Naive thymus-derived CD4-positive, alpha-beta T cell (primary cell): ENCODE data around the gene TNFRSF1B. TPM values are rescaled to one million over a fixed set of nuclear protein-coding genes. Genes with fewer than 3 reads are reported as not detected.

Experiments used
- ATAC-seq: fragments of 150-1000 bp; cut with Tn5 transposase; 2 replicates; pipeline ENCODE4 v1.10.0; 2021; ENCODE audit warnings: mild to moderate bottlenecking, moderate library complexity
- CTCF ChIA-PET: fragments of 350-600 bp; sonication (Branson Sonifier 250); formaldehyde crosslinking; loops from one replicate; lab custom pipeline; 2021; ENCODE audit warnings: antibody characterized with exemption; lab: Charles Lee
- POLR2A ChIA-PET: fragments of 350-600 bp; sonication (Branson Sonifier 250); formaldehyde crosslinking; loops from one replicate; lab custom pipeline; 2021; ENCODE audit warnings: antibody characterized with exemption, inconsistent platforms; lab: Charles Lee
- DNase-seq, 9 donors: peaks; one replicate each; pipeline versions ENCODE4 v3.0.0 to v3.0.0-alpha.2; 2020 to 2022; ENCODE audit warnings: mixed read lengths in 1 of 9
- H3K27ac ChIP-seq: one replicate; pipeline ENCODE4 v1.7.0; 2013; ENCODE audit warnings: mild to moderate bottlenecking, low read depth, low read length, moderate library complexity
- H3K27me3 ChIP-seq, 2 donors: one replicate each; pipeline ENCODE4 v1.7.0; 2013; ENCODE audit warnings: low read length in 2 of 2, mild to moderate bottlenecking in 2 of 2, moderate library complexity in 2 of 2; ENCODE audit not compliant: control insufficient read depth in 2 of 2, insufficient read depth in 2 of 2
- H3K36me3 ChIP-seq, 3 experiments: 1 replicate in 2 of 3; 2 replicates in 1 of 3; pipeline ENCODE4 v1.7.0; 2013; ENCODE audit warnings: low read length in 3 of 3, mild to moderate bottlenecking in 3 of 3, moderate library complexity in 1 of 3; ENCODE audit not compliant: insufficient read depth in 3 of 3, control insufficient read depth in 2 of 3
- H3K4me1 ChIP-seq, 2 donors: one replicate each; pipeline ENCODE4 v1.7.0; 2013; ENCODE audit warnings: low read length in 2 of 2, mild to moderate bottlenecking in 2 of 2, moderate library complexity in 1 of 2; ENCODE audit not compliant: control insufficient read depth in 2 of 2, insufficient read depth in 2 of 2
- H3K4me3 ChIP-seq: 2 replicates; pipeline ENCODE4 v1.7.0; 2013; ENCODE audit warnings: mild to moderate bottlenecking, low read length
- H3K9me3 ChIP-seq, 3 experiments: 1 replicate in 2 of 3; 2 replicates in 1 of 3; pipeline ENCODE4 v1.7.0; 2013; ENCODE audit warnings: low read length in 3 of 3; ENCODE audit not compliant: control insufficient read depth in 2 of 3
- H3K27ac Mint-ChIP-seq, 9 donors: one replicate each; pipeline ENCODE4 v1.8.0; 2020 to 2022; ENCODE audit warnings: mixed read lengths in 9 of 9, mild to moderate bottlenecking in 8 of 9, moderate library complexity in 5 of 9, inconsistent platforms in 2 of 9
- H3K27me3 Mint-ChIP-seq, 5 donors: one replicate each; pipeline ENCODE4 v1.8.0; 2021 to 2022; ENCODE audit warnings: mixed read lengths in 5 of 5, mild to moderate bottlenecking in 1 of 5
- H3K36me3 Mint-ChIP-seq, 5 donors: one replicate each; pipeline ENCODE4 v1.8.0; 2020 to 2022; ENCODE audit warnings: mixed read lengths in 5 of 5, mild to moderate bottlenecking in 3 of 5, inconsistent platforms in 1 of 5
- H3K4me1 Mint-ChIP-seq, 7 donors: one replicate each; pipeline ENCODE4 v1.8.0; 2020 to 2022; ENCODE audit warnings: mixed read lengths in 7 of 7, mild to moderate bottlenecking in 3 of 7, inconsistent platforms in 1 of 7
- H3K4me3 Mint-ChIP-seq, 10 donors: one replicate each; pipeline ENCODE4 v1.8.0; 2020 to 2022; ENCODE audit warnings: mild to moderate bottlenecking in 10 of 10, mixed read lengths in 10 of 10, moderate library complexity in 6 of 10, inconsistent platforms in 2 of 10
- H3K9me3 Mint-ChIP-seq, 11 donors: one replicate each; pipeline ENCODE4 v1.8.0; 2020 to 2022; ENCODE audit warnings: mixed read lengths in 11 of 11, mild to moderate bottlenecking in 4 of 11, inconsistent platforms in 1 of 11, moderate library complexity in 1 of 11
- intact Hi-C, 2 donors: fragments of 100-400 bp; cut with micrococcal nuclease; formaldehyde crosslinking; loops; one replicate each; pipeline ENCODE4 v1.15.1; 2023
- polyA plus RNA-seq, 2 donors: library from polyadenylated mRNA; unstranded; fragments of 300-500 nt; fragmentation: Illumina TruSeq; gene quantifications; one replicate each; pipeline ENCODE4 v1.2.3, GENCODE V29; 2021
- total RNA-seq, 6 experiments: library from RNA in 5 of 6; stranded (reverse) in 5 of 6; gene quantifications; 1 replicate in 5 of 6; 2 replicates in 1 of 6; pipeline ENCODE4 v1.2.3 and lab custom pipeline; 2021 to 2026

The TNFRSF1B gene
- total and polyA plus RNA-seq, 7 experiments from 2014 or later: 30.1 to 278 (median 48.2) TPM

DNA sequence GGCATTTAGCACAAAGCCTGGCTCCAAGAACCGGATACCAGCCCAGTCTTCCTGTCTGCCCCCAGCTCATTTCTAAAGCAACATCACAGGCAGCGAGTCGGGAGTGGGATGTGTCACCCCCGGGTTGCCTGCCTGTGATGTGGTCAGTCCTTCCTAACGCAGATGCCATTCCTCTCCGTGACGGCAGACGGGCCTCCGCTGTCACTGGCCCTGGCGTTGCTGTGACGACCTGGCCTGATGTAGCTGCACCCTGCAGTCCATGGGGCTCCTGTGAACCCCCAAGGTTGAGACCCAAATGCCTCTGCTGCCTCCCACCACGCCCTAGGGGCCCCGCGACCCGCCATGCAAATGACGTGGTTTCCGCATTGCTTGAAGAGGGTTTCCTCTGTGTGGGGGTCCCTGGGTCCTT, 12.3 kb downstream of the TNFRSF1B start:
- peak; percentile 72 for ATAC-seq
- H3K36me3 Mint-ChIP-seq: peaks cover 0 to 25% (median 0%) of the 10 kb centered on the region in 5 donors
- POLR2A ChIA-PET: interaction anchor here (1.0 to 8.2 kb wide), 10 partner anchors 9 to 48 kb away, joined by 3 to 125 read pairs (median 6); partner anchors contain the start of gene TNFRSF1B
- peak overlapping the region; percentile 38 for H3K4me3 ChIP-seq
- peaks cover 55 to 76% of the 10 kb centered on the region in 2 donors for H3K4me1 ChIP-seq
- H3K27ac ChIP-seq: peak overlapping the region; percentile 82
- CTCF ChIA-PET: interaction anchor here (0.7 to 4.7 kb wide), 4 partner anchors 27 to 54 kb away, joined by 3 to 36 read pairs (median 4); no protein-coding TSS in a partner anchor
- H3K4me1 Mint-ChIP-seq: peaks cover 52 to 91% (median 83%) of the 10 kb centered on the region in 7 donors
- H3K9me3 Mint-ChIP-seq: peaks cover 0 to 2% (median 0%) of the 10 kb centered on the region in 11 donors
- no peaks in the 10 kb centered on the region for H3K9me3 ChIP-seq
- H3K4me3 Mint-ChIP-seq: peak overlapping the region; percentile 81 to 92 (median 86)
- intact Hi-C loops: loop anchor here (1.0 to 5.0 kb wide), 6 partner anchors 16 to 372 kb away; partner anchors contain the start of genes CLCN6 (in 1 of the 2) and MTHFR (in 1 of the 2)
- no peaks in the 10 kb centered on the region for H3K27me3 ChIP-seq
- H3K36me3 ChIP-seq: peaks cover 0 to 5% (median 0%) of the 10 kb centered on the region in 3 experiments
- no peaks in the 10 kb centered on the region for H3K27me3 Mint-ChIP-seq
- peak overlapping the region; percentile 89 to 100 (median 97) for H3K27ac Mint-ChIP-seq
- DNase-seq: peak; percentile 38 to 95 (median 80)

DNA sequence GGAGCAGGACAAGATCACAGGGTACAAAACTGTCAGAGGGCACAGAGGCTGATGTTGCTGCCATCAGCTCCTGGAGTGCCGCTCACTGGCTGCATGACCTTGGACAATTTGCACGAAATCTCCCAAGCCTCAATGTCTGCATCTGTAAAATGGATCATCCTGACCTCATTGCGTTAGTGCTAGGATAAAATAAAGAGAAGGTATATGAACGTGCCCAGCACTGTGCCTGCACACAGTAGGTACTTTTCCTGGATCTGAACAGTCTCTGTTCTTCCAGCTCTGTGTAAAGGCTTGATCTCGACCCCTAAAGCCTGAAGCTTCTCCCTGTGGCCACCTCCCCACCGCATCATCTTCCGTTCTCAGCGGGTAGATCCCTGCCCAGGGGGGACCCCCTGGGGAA, 12.9 kb downstream of the TNFRSF1B start:
- Mint-ChIP-seq H3K9me3 (peaks cover 0 to 2% (median 0%) of the 10 kb centered on the region in 11 donors), H3K4me3 (peak overlapping the region in 6 of 10 donors; percentile 84 to 92 (median 87)), H3K4me1 (peaks cover 58 to 89% (median 81%) of the 10 kb centered on the region in 7 donors), H3K27ac (peak overlapping the region; percentile 89 to 100 (median 97)), H3K27me3 (no peaks in the 10 kb centered on the region), H3K36me3 (peaks cover 0 to 24% (median 0%) of the 10 kb centered on the region in 5 donors)
- no peak for ATAC-seq
- no peak for DNase-seq
- H3K27me3 ChIP-seq: no peaks in the 10 kb centered on the region
- intact Hi-C loops: loop anchor here (1.0 to 5.0 kb wide), 6 partner anchors 15 to 372 kb away; partner anchors contain the start of genes CLCN6 (in 1 of the 2) and MTHFR (in 1 of the 2)
- peaks cover 0 to 5% (median 0%) of the 10 kb centered on the region in 3 experiments for H3K36me3 ChIP-seq
- peaks cover 50 to 71% of the 10 kb centered on the region in 2 donors for H3K4me1 ChIP-seq
- peak overlapping the region; percentile 82 for H3K27ac ChIP-seq
- no peak overlapping the region for H3K4me3 ChIP-seq
- POLR2A ChIA-PET: interaction anchor here (1.0 to 8.2 kb wide), 6 partner anchors 9 to 30 kb away, joined by 3 to 125 read pairs (median 10); partner anchors contain the start of gene TNFRSF1B
- CTCF ChIA-PET: interaction anchor here (1.3 to 4.7 kb wide), 2 partner anchors 32 to 55 kb away, joined by 5 to 36 read pairs; no protein-coding TSS in a partner anchor
- no peaks in the 10 kb centered on the region for H3K9me3 ChIP-seq

DNA sequence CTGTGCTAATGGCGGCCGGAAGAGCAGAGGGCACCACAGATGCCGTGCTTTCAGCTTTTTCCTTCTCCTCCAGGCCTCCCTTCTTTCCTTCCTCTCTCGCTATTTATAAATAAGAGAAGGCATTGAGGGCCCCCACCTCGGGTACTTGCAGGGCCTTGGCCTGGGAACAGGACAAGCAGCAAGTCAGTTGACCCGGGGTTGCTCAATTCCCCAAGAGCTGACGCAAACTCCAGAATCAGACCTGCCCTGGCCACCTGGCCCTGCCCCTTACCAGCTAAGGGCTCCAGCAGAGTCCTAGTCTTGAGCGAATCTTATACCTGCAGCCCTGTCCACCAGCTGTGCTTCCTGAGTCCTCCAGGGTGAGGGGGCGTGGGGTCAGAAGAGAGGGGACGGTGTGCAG, 13.5 kb downstream of the TNFRSF1B start:
- intact Hi-C loops: no loop called here
- H3K4me1 Mint-ChIP-seq: peaks cover 59 to 89% (median 79%) of the 10 kb centered on the region in 7 donors
- peaks cover 0 to 2% (median 0%) of the 10 kb centered on the region in 11 donors for H3K9me3 Mint-ChIP-seq
- CTCF ChIA-PET: interaction anchor here (4.7 kb wide), 1 partner anchor 55 kb away, joined by 36 read pairs; no protein-coding TSS in a partner anchor
- Histone ChIP-seq H3K36me3 (peaks cover 0 to 5% (median 0%) of the 10 kb centered on the region in 3 experiments), H3K9me3 (no peaks in the 10 kb centered on the region), H3K4me3 (no peak overlapping the region), H3K4me1 (peaks cover 50 to 67% of the 10 kb centered on the region in 2 donors), H3K27me3 (no peaks in the 10 kb centered on the region), H3K27ac (peak overlapping the region; percentile 82)
- ATAC-seq (no peak), DNase-seq (no peak)
- peaks cover 0 to 24% (median 0%) of the 10 kb centered on the region in 5 donors for H3K36me3 Mint-ChIP-seq
- peak overlapping the region in 8 of 9 donors; percentile 72 to 100 (median 91) for H3K27ac Mint-ChIP-seq
- H3K27me3 Mint-ChIP-seq: no peaks in the 10 kb centered on the region
- POLR2A ChIA-PET: interaction anchor here (1.0 to 8.2 kb wide), 6 partner anchors 8 to 159 kb away, joined by 3 to 125 read pairs (median 4); no protein-coding TSS in a partner anchor
- H3K4me3 Mint-ChIP-seq: peak overlapping the region in 2 of 10 donors; percentile 85 to 87

DNA sequence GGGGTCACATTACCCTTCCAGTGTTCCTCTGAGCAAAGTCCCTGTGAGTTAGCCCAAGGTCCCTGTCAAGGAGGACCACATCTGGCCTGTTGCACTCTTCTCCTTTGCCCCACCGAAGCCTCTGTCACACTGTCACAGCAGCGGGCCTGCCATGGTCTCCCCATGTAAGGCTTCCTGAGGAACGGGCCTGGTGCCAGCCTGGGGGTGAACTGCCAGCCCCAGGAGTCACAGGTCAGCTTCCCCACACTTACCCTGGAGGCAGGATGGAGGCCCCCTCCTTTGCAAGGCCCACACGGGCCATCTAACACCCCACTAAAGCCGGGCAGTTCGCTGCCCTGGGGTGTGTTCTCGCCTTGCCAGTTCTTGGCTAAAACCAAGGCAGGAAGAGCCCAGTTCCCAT, 14.1 kb downstream of the TNFRSF1B start:
- POLR2A ChIA-PET: interaction anchor here (1.0 to 8.2 kb wide), 3 partner anchors 22 to 160 kb away, joined by 3 to 125 read pairs (median 3); no protein-coding TSS in a partner anchor
- intact Hi-C loops: no loop called here

DNA sequence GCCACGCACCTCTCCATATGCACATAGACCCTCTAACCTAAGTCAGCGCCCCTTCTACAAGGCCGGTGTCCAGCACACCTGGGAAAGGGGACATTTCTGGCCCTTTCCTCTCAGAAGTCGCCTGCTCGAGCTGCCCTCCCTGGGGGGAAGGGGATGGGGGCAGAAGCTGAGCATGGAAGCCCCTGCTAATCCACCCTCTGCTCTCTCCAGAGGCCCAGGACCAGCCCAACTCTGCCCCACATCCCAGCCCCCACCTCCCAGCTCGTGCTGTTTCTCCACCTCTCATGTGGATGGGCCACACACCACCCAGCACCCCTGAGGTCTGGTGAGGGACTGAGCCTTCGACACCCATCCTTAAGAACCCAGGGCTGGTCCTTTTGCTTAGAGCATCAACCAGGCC, 14.8 kb downstream of the TNFRSF1B start:
- Histone ChIP-seq H3K9me3 (no peaks in the 10 kb centered on the region), H3K4me1 (peaks cover 39 to 60% of the 10 kb centered on the region in 2 donors), H3K4me3 (no peak overlapping the region), H3K27me3 (no peaks in the 10 kb centered on the region), H3K36me3 (peaks cover 0 to 5% (median 0%) of the 10 kb centered on the region in 3 experiments), H3K27ac (no peak overlapping the region)
- Mint-ChIP-seq H3K9me3 (peaks cover 0 to 1% (median 0%) of the 10 kb centered on the region in 11 donors), H3K36me3 (peaks cover 0 to 14% (median 0%) of the 10 kb centered on the region in 5 donors), H3K4me1 (peaks cover 49 to 89% (median 72%) of the 10 kb centered on the region in 7 donors), H3K4me3 (no peak overlapping the region), H3K27me3 (no peaks in the 10 kb centered on the region), H3K27ac (peak overlapping the region; percentile 45 to 92 (median 65))
- ChIA-PET CTCF (interaction anchor here (0.6 to 2.3 kb wide), 2 partner anchors 57 to 190 kb away, joined by 3 to 14 read pairs; no protein-coding TSS in a partner anchor), POLR2A (no interaction called here)
- DNase-seq (no peak), ATAC-seq (no peak)
- intact Hi-C loops: no loop called here

More for the DNA sequence above, 14.1 kb downstream of the TNFRSF1B start:
- Histone ChIP-seq H3K27me3 (no peaks in the 10 kb centered on the region), H3K9me3 (no peaks in the 10 kb centered on the region), H3K4me3 (no peak overlapping the region), H3K36me3 (peaks cover 0 to 5% (median 0%) of the 10 kb centered on the region in 3 experiments), H3K27ac (peak overlapping the region; percentile 82), H3K4me1 (peaks cover 45 to 67% of the 10 kb centered on the region in 2 donors)
- DNase-seq (no peak), ATAC-seq (no peak)
- Mint-ChIP-seq H3K9me3 (peaks cover 0 to 2% (median 0%) of the 10 kb centered on the region in 11 donors), H3K27me3 (no peaks in the 10 kb centered on the region), H3K27ac (peak overlapping the region; percentile 56 to 97 (median 75)), H3K4me3 (peak overlapping the region in 2 of 10 donors; percentile 12 to 63), H3K4me1 (peaks cover 54 to 89% (median 75%) of the 10 kb centered on the region in 7 donors), H3K36me3 (peaks cover 0 to 21% (median 0%) of the 10 kb centered on the region in 5 donors)
- CTCF ChIA-PET: no interaction called here

DNA sequence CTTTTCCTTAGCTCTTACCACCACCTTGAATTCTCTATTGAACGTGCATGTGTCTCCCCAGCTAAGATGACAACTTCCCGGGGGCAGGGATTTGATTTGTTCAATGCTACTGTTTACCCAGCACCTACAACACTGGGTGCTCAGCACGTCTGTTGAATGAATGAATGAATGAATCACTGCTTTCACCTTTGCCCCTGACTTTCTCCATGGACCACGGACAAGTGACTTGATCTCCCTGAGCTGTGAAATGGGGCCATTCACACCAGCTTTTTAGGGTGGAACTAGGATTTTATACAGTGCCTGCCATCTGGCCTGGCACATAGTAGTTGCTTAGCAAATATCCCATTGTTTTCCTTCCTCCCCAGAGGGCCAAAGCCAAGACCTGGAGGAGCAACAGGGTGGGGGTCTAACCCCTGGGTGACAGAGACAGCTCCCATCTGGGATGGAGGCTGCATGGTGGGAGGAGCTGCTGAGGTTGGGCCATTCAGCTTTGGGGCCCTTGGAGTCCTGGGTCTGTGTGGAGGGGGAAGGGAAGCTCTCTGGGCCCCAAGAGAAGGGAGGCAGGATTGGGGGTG, 15.7 kb downstream of the TNFRSF1B start:
- intact Hi-C loops: no loop called here
- Mint-ChIP-seq H3K4me3 (no peak overlapping the region), H3K4me1 (peaks cover 48 to 88% (median 67%) of the 10 kb centered on the region in 7 donors), H3K36me3 (peaks cover 0 to 12% (median 0%) of the 10 kb centered on the region in 5 donors), H3K27me3 (no peaks in the 10 kb centered on the region), H3K9me3 (no peaks in the 10 kb centered on the region), H3K27ac (peak overlapping the region; percentile 29 to 92 (median 67))
- CTCF ChIA-PET: interaction anchor here (0.6 to 2.3 kb wide), 5 partner anchors 28 to 191 kb away, joined by 3 to 14 read pairs (median 3); no protein-coding TSS in a partner anchor
- Histone ChIP-seq H3K4me1 (peaks cover 29 to 52% of the 10 kb centered on the region in 2 donors), H3K4me3 (no peak overlapping the region), H3K27ac (peak overlapping the region; percentile 10), H3K9me3 (no peaks in the 10 kb centered on the region), H3K36me3 (peaks cover 0 to 5% (median 0%) of the 10 kb centered on the region in 3 experiments), H3K27me3 (no peaks in the 10 kb centered on the region)
- ATAC-seq (no peak), DNase-seq (no peak)
- POLR2A ChIA-PET: interaction anchor here (0.7 to 2.2 kb wide), 7 partner anchors 14 to 217 kb away, joined by 3 to 9 read pairs (median 6); no protein-coding TSS in a partner anchor
